ENCODE results near the gene TMEM150A.

TMEM150A gene

DNA sequence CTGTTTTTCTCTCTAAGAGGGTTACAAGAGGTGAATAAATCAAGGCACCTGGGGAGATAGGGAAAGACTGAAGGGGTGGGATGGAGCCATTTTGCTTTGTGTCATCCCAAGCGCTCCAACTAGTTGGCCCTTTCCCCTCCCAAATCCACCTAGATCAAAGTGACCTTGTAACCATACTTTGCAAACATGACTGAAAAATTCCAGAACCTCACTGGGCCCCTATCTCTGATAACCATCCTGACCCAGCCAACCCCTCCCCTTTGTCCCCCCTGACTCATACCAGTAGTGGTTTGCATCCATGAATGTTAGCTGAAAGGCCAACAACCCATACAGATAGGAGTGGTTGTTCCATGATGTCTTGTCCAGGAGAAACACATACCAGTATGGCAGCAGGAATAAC, 44.3 kb downstream of the TMEM150A start:
- Histone ChIP-seq H3K56ac (ENCODE audit: low read length) (no peak overlapping the region), H4K8ac (ENCODE audit: low read depth, low read length) (no peak overlapping the region), H3K23ac (ENCODE audit: low read length) (no peak overlapping the region), H3K9ac (ENCODE audit: low read length) (no peak overlapping the region), H4K5ac (ENCODE audit: low read length) (no peak overlapping the region), H2AK5ac (ENCODE audit: low read length) (no peak overlapping the region), H3K4me3 (ENCODE audit: low read length) (no peak overlapping the region), H3K4ac (ENCODE audit: low read depth, low read length) (no peak overlapping the region), H3K27me3 (ENCODE audit: insufficient read depth, low read length, poor library complexity) (no peaks in the 10 kb centered on the region), H2BK5ac (ENCODE audit: low read length) (no peak overlapping the region), H3K27ac (ENCODE audit: low read depth, low read length) (no peak overlapping the region), H3K36me3 (ENCODE audit: control insufficient read depth, insufficient read depth, low read length) (peaks cover 6% of the 10 kb centered on the region), H3K4me2 (ENCODE audit: low read length) (no peak overlapping the region), H2BK15ac (replicated peaks; ENCODE audit: low read depth) (no peak overlapping the region), H3K4me1 (ENCODE audit: control insufficient read depth, low read depth, low read length) (no peaks in the 10 kb centered on the region), H3K18ac (ENCODE audit: low read length) (no peak overlapping the region), H3K79me2 (ENCODE audit: control insufficient read depth, insufficient read depth, low read length) (peaks cover 18% of the 10 kb centered on the region), H3K79me1 (ENCODE audit: low read length) (peaks cover 17% of the 10 kb centered on the region), H2BK120ac (ENCODE audit: low read depth, low read length) (no peak overlapping the region)
- no peak for DNase-seq
- WGBS (ENCODE audit: extremely low coverage, insufficient coverage, low lambda C conversion rate), result no CpG with 5 or more reads among the region's 1 CpG

- Histone ChIP-seq H3K4me1 (ENCODE audit: control insufficient read depth, low read depth, low read length) (no peaks in the 10 kb centered on the region), H3K27ac (ENCODE audit: low read depth, low read length) (no peak overlapping the region), H4K8ac (ENCODE audit: low read depth, low read length) (no peak overlapping the region), H2BK5ac (ENCODE audit: low read length) (no peak overlapping the region), H2BK15ac (replicated peaks; ENCODE audit: low read depth) (no peak overlapping the region), H3K23ac (ENCODE audit: low read length) (no peak overlapping the region), H4K5ac (ENCODE audit: low read length) (no peak overlapping the region), H2AK5ac (ENCODE audit: low read length) (no peak overlapping the region), H3K4me3 (ENCODE audit: low read length) (no peak overlapping the region), H3K56ac (ENCODE audit: low read length) (no peak overlapping the region), H3K36me3 (ENCODE audit: control insufficient read depth, insufficient read depth, low read length) (peaks cover 11% of the 10 kb centered on the region), H3K79me2 (ENCODE audit: control insufficient read depth, insufficient read depth, low read length) (peaks cover 18% of the 10 kb centered on the region), H3K27me3 (ENCODE audit: insufficient read depth, low read length, poor library complexity) (no peaks in the 10 kb centered on the region), H3K79me1 (ENCODE audit: low read length) (peaks cover 17% of the 10 kb centered on the region), H3K9ac (ENCODE audit: low read length) (no peak overlapping the region), H3K4me2 (ENCODE audit: low read length) (no peak overlapping the region), H3K4ac (ENCODE audit: low read depth, low read length) (no peak overlapping the region), H2BK120ac (ENCODE audit: low read depth, low read length) (no peak overlapping the region), H3K18ac (ENCODE audit: low read length) (no peak overlapping the region)
- no CpG with 5 or more reads among the region's 5 CpGs for WGBS (ENCODE audit: extremely low coverage, insufficient coverage, low lambda C conversion rate)
- no peak for DNase-seq
Measured at GRCh38 chr2:85557130-85557529, 45.4 kb downstream of the TMEM150A start.

DNA sequence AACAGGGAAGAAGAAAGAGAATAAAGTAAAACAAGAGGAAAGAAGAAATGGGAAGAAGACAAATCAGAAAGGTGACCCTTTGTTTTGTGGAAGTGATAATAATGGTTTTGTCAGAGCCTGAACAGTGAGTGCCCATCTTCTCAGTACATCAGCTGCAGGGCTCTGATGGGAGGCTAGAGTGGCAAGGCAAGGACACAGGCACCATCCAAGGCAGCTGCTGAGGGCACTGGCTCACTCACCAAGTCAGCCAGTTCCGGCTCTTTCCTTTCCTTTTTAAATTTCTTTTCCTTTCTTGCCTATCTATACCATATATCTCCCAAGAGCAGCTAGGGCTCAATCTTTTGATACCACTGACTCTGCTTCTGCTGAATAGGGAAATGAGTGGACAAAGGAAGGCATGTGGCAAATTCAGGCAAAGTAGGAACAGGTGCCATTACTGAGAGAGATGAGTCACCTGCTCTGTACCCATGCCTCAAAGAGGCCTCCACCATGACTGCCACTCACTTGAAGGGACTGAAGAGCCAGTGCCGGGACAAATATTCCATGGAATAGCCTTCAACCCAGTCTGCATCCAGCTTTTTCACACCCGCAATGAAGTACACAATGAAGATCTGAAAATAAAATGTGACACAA, 47.4 kb downstream of the TMEM150A start:
- no CpG with 5 or more reads among the region's 3 CpGs for WGBS (ENCODE audit: extremely low coverage, insufficient coverage, low lambda C conversion rate)

DNA sequence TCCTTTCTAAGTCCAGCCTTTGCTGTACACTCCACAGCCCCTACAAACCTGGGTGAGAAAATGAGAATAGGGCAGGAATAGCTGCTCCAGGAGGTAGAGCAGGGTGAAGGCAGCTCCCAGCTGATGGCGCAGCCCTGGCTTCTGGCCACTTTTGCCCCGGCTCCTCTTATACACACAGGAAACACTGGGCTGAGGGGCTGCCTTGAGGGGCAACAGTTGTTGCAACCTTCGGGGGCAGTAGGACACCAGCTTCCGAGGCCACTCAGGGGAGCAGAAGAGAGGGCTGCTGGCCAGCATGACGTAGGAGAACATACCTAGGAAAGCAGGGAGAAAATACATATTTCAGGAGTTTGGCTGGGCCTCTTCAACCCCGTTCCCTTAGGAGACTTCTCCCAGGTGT, 49.3 kb downstream of the TMEM150A start:
- Histone ChIP-seq H2BK5ac (ENCODE audit: low read length) (no peak overlapping the region), H4K8ac (ENCODE audit: low read depth, low read length) (no peak overlapping the region), H3K79me1 (ENCODE audit: low read length) (peaks cover 9% of the 10 kb centered on the region), H3K4ac (ENCODE audit: low read depth, low read length) (no peak overlapping the region), H2BK120ac (ENCODE audit: low read depth, low read length) (no peak overlapping the region), H3K9ac (ENCODE audit: low read length) (no peak overlapping the region), H2AK5ac (ENCODE audit: low read length) (no peak overlapping the region), H3K27me3 (ENCODE audit: insufficient read depth, low read length, poor library complexity) (no peaks in the 10 kb centered on the region), H3K79me2 (ENCODE audit: control insufficient read depth, insufficient read depth, low read length) (peaks cover 2% of the 10 kb centered on the region), H3K4me3 (ENCODE audit: low read length) (no peak overlapping the region), H2BK15ac (replicated peaks; ENCODE audit: low read depth) (no peak overlapping the region), H3K36me3 (ENCODE audit: control insufficient read depth, insufficient read depth, low read length) (peaks cover 22% of the 10 kb centered on the region), H3K27ac (ENCODE audit: low read depth, low read length) (no peak overlapping the region), H3K4me1 (ENCODE audit: control insufficient read depth, low read depth, low read length) (no peaks in the 10 kb centered on the region), H3K18ac (ENCODE audit: low read length) (no peak overlapping the region), H3K23ac (ENCODE audit: low read length) (no peak overlapping the region), H3K56ac (ENCODE audit: low read length) (no peak overlapping the region), H4K5ac (ENCODE audit: low read length) (no peak overlapping the region), H3K4me2 (ENCODE audit: low read length) (no peak overlapping the region)
- DNase-seq, result no peak
- no CpG with 5 or more reads among the region's 6 CpGs for WGBS (ENCODE audit: extremely low coverage, insufficient coverage, low lambda C conversion rate)

More for the DNA sequence above, 47.4 kb downstream of the TMEM150A start:
- H3K56ac ChIP-seq (ENCODE audit: low read length), result no peak overlapping the region
- H3K18ac ChIP-seq (ENCODE audit: low read length), result no peak overlapping the region
- H3K79me1 ChIP-seq (ENCODE audit: low read length), result peaks cover 16% of the 10 kb centered on the region
- H2AK5ac ChIP-seq (ENCODE audit: low read length), result no peak overlapping the region
- no peak overlapping the region for H4K5ac ChIP-seq (ENCODE audit: low read length)
- no peaks in the 10 kb centered on the region for H3K4me1 ChIP-seq (ENCODE audit: control insufficient read depth, low read depth, low read length)
- H2BK5ac ChIP-seq (ENCODE audit: low read length), result no peak overlapping the region
- no peak overlapping the region for H3K4me2 ChIP-seq (ENCODE audit: low read length)
- no peak overlapping the region for H3K27ac ChIP-seq (ENCODE audit: low read depth, low read length)
- H3K27me3 ChIP-seq (ENCODE audit: insufficient read depth, low read length, poor library complexity), result no peaks in the 10 kb centered on the region
- no peak overlapping the region for H3K23ac ChIP-seq (ENCODE audit: low read length)
- H3K4me3 ChIP-seq (ENCODE audit: low read length), result no peak overlapping the region
- DNase-seq, result no peak
- no peak overlapping the region for H4K8ac ChIP-seq (ENCODE audit: low read depth, low read length)
- H3K9ac ChIP-seq (ENCODE audit: low read length), result no peak overlapping the region
- H3K36me3 ChIP-seq (ENCODE audit: control insufficient read depth, insufficient read depth, low read length), result peaks cover 21% of the 10 kb centered on the region
- H2BK15ac ChIP-seq (replicated peaks; ENCODE audit: low read depth), result no peak overlapping the region
- H3K4ac ChIP-seq (ENCODE audit: low read depth, low read length), result no peak overlapping the region
- H2BK120ac ChIP-seq (ENCODE audit: low read depth, low read length), result no peak overlapping the region
- peaks cover 11% of the 10 kb centered on the region for H3K79me2 ChIP-seq (ENCODE audit: control insufficient read depth, insufficient read depth, low read length)

DNA sequence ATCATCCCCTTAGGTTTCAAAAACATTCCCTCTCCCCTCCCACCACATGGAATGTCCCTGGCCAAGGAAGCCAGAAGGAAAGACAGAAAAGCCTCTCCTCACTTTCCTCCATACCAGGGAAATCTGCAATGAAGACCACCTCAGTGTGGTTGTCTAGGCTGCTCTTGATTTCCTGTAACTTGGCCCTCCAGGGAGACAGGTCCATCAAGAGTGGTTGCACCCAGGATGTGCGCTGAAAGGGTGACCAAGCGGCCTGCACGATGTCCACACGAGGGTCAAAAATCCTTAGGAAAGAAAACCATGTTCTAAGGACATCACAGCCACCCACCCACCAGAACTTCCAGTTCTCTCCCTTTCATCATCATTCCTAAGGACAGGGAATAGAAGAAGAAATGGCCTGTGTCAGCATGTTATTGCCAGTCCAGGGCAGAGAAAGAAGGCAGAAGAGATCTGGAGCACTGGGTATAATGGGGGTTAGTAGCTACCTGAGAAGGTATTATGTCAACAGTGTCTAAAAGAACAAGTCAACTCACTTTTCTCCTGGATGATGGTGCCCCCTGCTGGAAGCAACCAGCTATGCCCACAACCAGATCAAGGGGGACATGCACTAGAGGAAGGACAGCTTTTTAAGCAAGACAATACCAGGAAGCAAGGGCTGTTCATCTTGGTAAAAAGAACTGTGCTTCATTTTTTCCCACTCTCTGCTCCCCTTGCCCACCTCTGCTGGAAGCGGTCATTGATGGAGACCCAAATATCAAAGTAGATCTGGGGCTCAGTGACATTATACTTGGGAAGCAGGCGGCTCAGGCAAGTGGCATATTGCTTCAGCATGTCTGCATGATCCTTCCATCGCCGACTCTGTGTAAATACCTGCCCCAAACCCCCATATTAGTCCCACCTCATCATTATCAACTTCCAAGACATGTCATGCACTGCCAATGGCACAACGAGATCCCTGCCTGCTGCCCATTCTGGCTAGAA, 50.5 kb downstream of the TMEM150A start:
- H3K4me3 ChIP-seq (ENCODE audit: low read length), result no peak overlapping the region
- H2BK5ac ChIP-seq (ENCODE audit: low read length), result no peak overlapping the region
- no peak overlapping the region for H2AK5ac ChIP-seq (ENCODE audit: low read length)
- H3K9ac ChIP-seq (ENCODE audit: low read length), result no peak overlapping the region
- peak; percentile 89 for DNase-seq
- no CpG with 5 or more reads among the region's 9 CpGs for WGBS (ENCODE audit: extremely low coverage, insufficient coverage, low lambda C conversion rate)
- H3K27me3 ChIP-seq (ENCODE audit: insufficient read depth, low read length, poor library complexity), result no peaks in the 10 kb centered on the region
- no peaks in the 10 kb centered on the region for H3K4me1 ChIP-seq (ENCODE audit: control insufficient read depth, low read depth, low read length)
- no peak overlapping the region for H3K18ac ChIP-seq (ENCODE audit: low read length)
- H2BK15ac ChIP-seq (replicated peaks; ENCODE audit: low read depth), result no peak overlapping the region
- H3K79me2 ChIP-seq (ENCODE audit: control insufficient read depth, insufficient read depth, low read length), result no peaks in the 10 kb centered on the region
- H3K4me2 ChIP-seq (ENCODE audit: low read length), result no peak overlapping the region
- H3K23ac ChIP-seq (ENCODE audit: low read length), result no peak overlapping the region
- no peak overlapping the region for H2BK120ac ChIP-seq (ENCODE audit: low read depth, low read length)
- H3K79me1 ChIP-seq (ENCODE audit: low read length), result peaks cover 6% of the 10 kb centered on the region
- H4K5ac ChIP-seq (ENCODE audit: low read length), result no peak overlapping the region
- no peak overlapping the region for H3K56ac ChIP-seq (ENCODE audit: low read length)
- peaks cover 22% of the 10 kb centered on the region for H3K36me3 ChIP-seq (ENCODE audit: control insufficient read depth, insufficient read depth, low read length)
- H3K4ac ChIP-seq (ENCODE audit: low read depth, low read length), result no peak overlapping the region
- H4K8ac ChIP-seq (ENCODE audit: low read depth, low read length), result no peak overlapping the region
- H3K27ac ChIP-seq (ENCODE audit: low read depth, low read length), result no peak overlapping the region

All from mesendoderm (in vitro differentiated cells).